K562 treated with DMSO at 1 percent for 24 hours (cell line): ENCODE data around the gene TRIM68. TPM values are rescaled to one million over a fixed set of nuclear protein-coding genes. Genes with fewer than 3 reads are reported as not detected.

ENCODE experiments used
- total RNA-seq: library from RNA; unstranded; fragments of 300-600 nt; gene quantifications from 2 replicates; pipeline ENCODE4 v1.2.3, GENCODE V29; 2022; ENCODE audit warnings: low read depth; ENCODE audit not compliant: insufficient read depth

Gene TRIM68
- 15.0 and 17.3 TPM in 2 replicates for total RNA-seq

GRCh38 chr11:4607781-4608666, at the start of gene TRIM68:
TRIM68 (minus strand) TSS chr11:4608231; CDS start chr11:4605504, 2,727 bp downstream.

GRCh38 chr11:4643682-4644081, 35.7 kb upstream of the TRIM68 start, which contains the start of gene OR51E1:
OR51E1 (plus strand) TSS chr11:4643982; CDS start chr11:4652527, 8,545 bp downstream.

GRCh38 chr11:4636962-4637661, 29.1 kb upstream of the TRIM68 start, which contains the start of gene OR51D1:
OR51D1 (plus strand) TSS chr11:4637477; CDS start chr11:4639791, 2,314 bp downstream.

GRCh38 chr11:4593739-4594138, 14.3 kb downstream of the TRIM68 start, which contains the start of gene OR52I1:
OR52I1 (plus strand) TSS chr11:4594039; CDS start chr11:4594039, 0 bp downstream.

GRCh38 chr11:4581443-4581842, 26.6 kb downstream of the TRIM68 start, which contains the start of gene OR52I2:
OR52I2 (plus strand) TSS chr11:4581743.

Other genes starting within 250 kb of the TRIM68 start
- not detected in 2 replicates for gene OR52B4, start 239.8 kb downstream of the TRIM68 start, total RNA-seq
- 20.4 and 24.3 TPM in 2 replicates for gene TRIM21, start 214.5 kb downstream of the TRIM68 start, total RNA-seq
- not detected in 2 replicates for gene OR52K2, start 158.9 kb downstream of the TRIM68 start, total RNA-seq
- gene OR52K1, start 125.6 kb downstream of the TRIM68 start, total RNA-seq: not detected in 2 replicates
- gene OR52M1, start 63.0 kb downstream of the TRIM68 start, total RNA-seq: not detected in 2 replicates
- gene OR52I2, start 26.5 kb downstream of the TRIM68 start, total RNA-seq: not detected in 2 replicates
- not detected in 2 replicates for gene OR52I1, start 14.2 kb downstream of the TRIM68 start, total RNA-seq
- gene OR51D1, start 29.2 kb upstream of the TRIM68 start, total RNA-seq: not detected in 2 replicates
- not detected in 2 replicates for gene OR51E1, start 35.8 kb upstream of the TRIM68 start, total RNA-seq
- not detected in 2 replicates for gene OR51E2, start 89.6 kb upstream of the TRIM68 start, total RNA-seq
- not detected in 2 replicates for gene MMP26, start 96.6 kb upstream of the TRIM68 start, total RNA-seq
- not detected in 2 replicates for gene OR51F1, start 161.7 kb upstream of the TRIM68 start, total RNA-seq
- not detected in 2 replicates for gene OR52R1, start 196.1 kb upstream of the TRIM68 start, total RNA-seq
- not detected in 2 replicates for gene OR51F2, start 213.1 kb upstream of the TRIM68 start, total RNA-seq
- not detected in 2 replicates for gene OR51S1, start 241.0 kb upstream of the TRIM68 start, total RNA-seq